Cardiac fibroblast (primary cell): ENCODE measurements around the gene ZBTB21.

Experiments used
- DNase-seq, 2 donors: peaks; one replicate each; pipeline versions ENCODE4 v3.0.0 to v3.0.0-alpha.2; 2010; ENCODE audit warnings: low read depth in 2 of 2
- H3K4me3 ChIP-seq, 2 donors: replicated peaks in 1 of 2; 1 replicate in 1 of 2; 2 replicates in 1 of 2; pipeline ENCODE4 v1.5.1; 2011; ENCODE audit warnings: low read depth in 2 of 2, low read length in 2 of 2, mild to moderate bottlenecking in 2 of 2, moderate library complexity in 1 of 2
- TF ChIP-seq, protein P1 (sequence below): IDR thresholded peaks from one replicate; pipeline ENCODE4 v1.5.1; 2011; ENCODE audit warnings: low read depth, mild to moderate bottlenecking, low read length, inconsistent platforms

ZBTB21 gene

GRCh38 chr21:42027822-42028765 is 17.9 kb upstream of the ZBTB21 start:
- H3K4me3 ChIP-seq: no peak overlapping the region
- TF ChIP-seq, protein P1, sequence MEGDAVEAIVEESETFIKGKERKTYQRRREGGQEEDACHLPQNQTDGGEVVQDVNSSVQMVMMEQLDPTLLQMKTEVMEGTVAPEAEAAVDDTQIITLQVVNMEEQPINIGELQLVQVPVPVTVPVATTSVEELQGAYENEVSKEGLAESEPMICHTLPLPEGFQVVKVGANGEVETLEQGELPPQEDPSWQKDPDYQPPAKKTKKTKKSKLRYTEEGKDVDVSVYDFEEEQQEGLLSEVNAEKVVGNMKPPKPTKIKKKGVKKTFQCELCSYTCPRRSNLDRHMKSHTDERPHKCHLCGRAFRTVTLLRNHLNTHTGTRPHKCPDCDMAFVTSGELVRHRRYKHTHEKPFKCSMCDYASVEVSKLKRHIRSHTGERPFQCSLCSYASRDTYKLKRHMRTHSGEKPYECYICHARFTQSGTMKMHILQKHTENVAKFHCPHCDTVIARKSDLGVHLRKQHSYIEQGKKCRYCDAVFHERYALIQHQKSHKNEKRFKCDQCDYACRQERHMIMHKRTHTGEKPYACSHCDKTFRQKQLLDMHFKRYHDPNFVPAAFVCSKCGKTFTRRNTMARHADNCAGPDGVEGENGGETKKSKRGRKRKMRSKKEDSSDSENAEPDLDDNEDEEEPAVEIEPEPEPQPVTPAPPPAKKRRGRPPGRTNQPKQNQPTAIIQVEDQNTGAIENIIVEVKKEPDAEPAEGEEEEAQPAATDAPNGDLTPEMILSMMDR: no peak
- DNase-seq: no peak

DNA sequence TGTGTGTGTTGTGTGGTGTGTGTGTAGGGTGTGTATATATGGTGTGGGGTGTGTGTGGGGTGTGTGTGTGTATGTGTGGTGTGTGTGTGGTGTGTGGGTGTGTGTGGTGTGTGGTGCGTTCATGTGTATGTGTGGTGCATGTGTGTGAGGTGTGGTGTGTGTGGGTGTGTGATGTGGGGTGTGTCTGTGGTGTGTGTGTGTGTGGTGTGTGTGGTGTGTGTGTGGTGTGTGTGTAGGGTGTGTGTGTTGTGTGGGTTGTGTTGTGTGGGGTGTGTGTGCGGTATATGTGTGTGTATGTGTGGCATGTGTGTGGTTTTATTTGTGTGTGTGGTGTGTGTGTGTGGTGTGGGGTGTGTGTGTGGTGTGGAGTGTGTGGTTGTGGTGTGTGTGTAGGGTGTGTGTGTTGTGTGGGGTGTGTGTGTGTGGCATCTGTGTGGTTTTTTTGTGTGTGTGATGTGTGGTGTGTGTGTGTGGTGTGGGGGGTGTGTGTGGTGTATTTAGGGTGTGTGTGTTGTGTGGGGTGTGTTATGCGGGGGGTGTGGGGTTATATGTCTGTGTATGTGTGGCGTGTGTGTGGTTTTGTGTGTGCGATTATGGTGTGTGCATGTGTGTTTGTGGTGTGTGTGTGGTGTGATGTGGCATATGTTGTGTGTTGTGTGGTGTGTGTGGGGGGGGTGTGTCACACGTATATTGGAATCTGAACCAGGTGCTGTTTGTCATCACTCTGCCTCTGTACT is 17.1 kb upstream of the ZBTB21 start:
- no peak for DNase-seq
- TF ChIP-seq, protein P1: no peak
- no peak overlapping the region for H3K4me3 ChIP-seq

GRCh38 chr21:42026082-42026435 is 15.9 kb upstream of the ZBTB21 start:
- no peak for DNase-seq
- TF ChIP-seq, protein P1: no peak
- no peak overlapping the region for H3K4me3 ChIP-seq

DNA sequence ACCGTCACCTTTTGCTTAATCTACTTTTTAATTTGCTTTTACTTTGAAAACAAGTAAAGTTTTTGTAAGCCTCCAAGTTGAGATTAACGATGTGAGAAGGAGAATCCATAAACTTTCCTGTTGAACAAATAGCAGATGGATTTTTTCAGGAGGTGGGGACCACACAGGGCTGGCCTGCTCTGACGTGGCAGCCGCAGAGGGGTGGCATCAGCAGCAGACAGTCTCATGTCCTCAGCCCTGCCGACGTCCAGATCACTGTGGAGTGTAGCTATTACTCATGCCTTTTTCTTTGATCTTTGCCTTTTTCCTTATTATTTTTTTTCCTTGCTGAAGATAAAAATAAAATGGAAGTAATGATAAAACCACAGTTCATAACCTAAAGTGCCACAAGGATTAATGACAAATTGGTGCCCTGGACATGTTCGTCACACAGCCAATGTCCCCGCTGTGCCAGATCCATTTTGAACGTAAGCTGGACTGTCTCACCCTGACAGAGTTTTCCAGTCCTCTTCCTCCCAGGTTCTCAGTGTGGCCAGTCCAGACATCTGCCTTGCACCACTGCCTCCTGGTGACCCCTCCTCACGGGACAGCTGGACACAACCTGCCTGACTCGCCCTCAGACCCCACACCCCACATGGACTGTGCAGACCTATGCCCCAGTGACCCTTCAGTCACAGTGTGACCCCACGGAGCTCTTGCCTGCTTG is 15.4 kb upstream of the ZBTB21 start:
- TF ChIP-seq, protein P1: no peak
- no peak overlapping the region for H3K4me3 ChIP-seq
- peak; percentile 33 to 43 for DNase-seq

GRCh38 chr21:42022906-42023305 is 12.7 kb upstream of the ZBTB21 start:
- TF ChIP-seq, protein P1: no peak
- no peak for DNase-seq
- no peak overlapping the region for H3K4me3 ChIP-seq

DNA sequence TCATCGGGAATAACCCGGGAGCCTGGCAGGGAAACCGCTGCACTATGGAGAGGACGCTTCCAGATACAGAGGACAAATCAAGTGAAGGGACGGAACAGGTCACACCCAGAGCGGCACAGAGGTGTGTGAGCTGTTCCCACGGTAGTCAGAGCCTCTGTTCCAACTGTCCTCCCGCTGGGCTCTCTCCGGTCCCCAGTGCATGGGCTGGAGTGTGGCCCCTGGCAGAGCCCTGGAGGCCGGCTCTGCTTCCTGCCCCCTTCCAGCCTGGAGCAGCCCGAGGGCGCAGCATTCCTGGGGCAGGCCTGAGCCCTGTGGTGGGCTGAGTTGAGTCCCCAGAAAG is 11.9 kb upstream of the ZBTB21 start:
- no peak for DNase-seq
- H3K4me3 ChIP-seq: no peak overlapping the region
- TF ChIP-seq, protein P1: no peak
